PC-9 (cell line): ENCODE data around the gene CSF3R.

Experiments used
- EZH2 ChIP-seq: fragments of 200-600 bp; sonication (generic); IDR thresholded peaks from 2 replicates; pipeline ENCODE4 v1.8.0; 2017; ENCODE audit warnings: antibody characterized with exemption, low read depth
- TF ChIP-seq, protein P1 (sequence below): fragments of 200-600 bp; sonication (generic); conservative IDR thresholded peaks from 2 replicates; pipeline ENCODE4 v1.6.1; 2017; ENCODE audit warnings: mixed run types, antibody characterized with exemption, mild to moderate bottlenecking, moderate library complexity

GRCh38 chr1:36503159-36503558 is 20.4 kb upstream of the CSF3R start:
- TF ChIP-seq, protein P1, sequence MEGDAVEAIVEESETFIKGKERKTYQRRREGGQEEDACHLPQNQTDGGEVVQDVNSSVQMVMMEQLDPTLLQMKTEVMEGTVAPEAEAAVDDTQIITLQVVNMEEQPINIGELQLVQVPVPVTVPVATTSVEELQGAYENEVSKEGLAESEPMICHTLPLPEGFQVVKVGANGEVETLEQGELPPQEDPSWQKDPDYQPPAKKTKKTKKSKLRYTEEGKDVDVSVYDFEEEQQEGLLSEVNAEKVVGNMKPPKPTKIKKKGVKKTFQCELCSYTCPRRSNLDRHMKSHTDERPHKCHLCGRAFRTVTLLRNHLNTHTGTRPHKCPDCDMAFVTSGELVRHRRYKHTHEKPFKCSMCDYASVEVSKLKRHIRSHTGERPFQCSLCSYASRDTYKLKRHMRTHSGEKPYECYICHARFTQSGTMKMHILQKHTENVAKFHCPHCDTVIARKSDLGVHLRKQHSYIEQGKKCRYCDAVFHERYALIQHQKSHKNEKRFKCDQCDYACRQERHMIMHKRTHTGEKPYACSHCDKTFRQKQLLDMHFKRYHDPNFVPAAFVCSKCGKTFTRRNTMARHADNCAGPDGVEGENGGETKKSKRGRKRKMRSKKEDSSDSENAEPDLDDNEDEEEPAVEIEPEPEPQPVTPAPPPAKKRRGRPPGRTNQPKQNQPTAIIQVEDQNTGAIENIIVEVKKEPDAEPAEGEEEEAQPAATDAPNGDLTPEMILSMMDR = no peak
- TF ChIP-seq EZH2 = no peak
